HEK293 (cell line): ENCODE results near the gene TTC7B.

ENCODE experiments used
- CTCF ChIA-PET: fragments of 350-600 bp; formaldehyde crosslinking; extraction: SDS; loops from one replicate; lab custom pipeline; 2021; ENCODE audit warnings: antibody characterized with exemption; lab: Yijun Ruan, JAX
- POLR2A ChIA-PET: fragments of 300-600 bp; formaldehyde crosslinking; extraction: SDS; loops from one replicate; lab custom pipeline; 2020; ENCODE audit warnings: antibody characterized with exemption, inconsistent platforms; lab: Yijun Ruan, JAX
- H3K27ac ChIP-seq: fragments of 200-500 bp; sonication (Bioruptor generic); 2 replicates; pipeline ENCODE4 v1.5.1; 2014; ENCODE audit warnings: low read depth, low read length, control low read depth, inconsistent platforms; ENCODE audit errors: extremely low read depth
- H3K36me3 ChIP-seq, 2 experiments: fragments of 200-500 bp in 1 of 2; sonication (Bioruptor generic) in 1 of 2; 1 replicate in 1 of 2; 2 replicates in 1 of 2; pipeline ENCODE4 v1.5.1; 2014 to 2017; ENCODE audit warnings: inconsistent platforms in 2 of 2, low read length in 2 of 2; ENCODE audit not compliant: control insufficient read depth in 2 of 2, insufficient read depth in 1 of 2
- H3K4me1 ChIP-seq: fragments of 200-500 bp; sonication (Bioruptor generic); 2 replicates; pipeline ENCODE4 v1.5.1; 2014; ENCODE audit warnings: mild to moderate bottlenecking, low read length, inconsistent platforms; ENCODE audit not compliant: control insufficient read depth, insufficient read depth
- H3K4me3 ChIP-seq: 2 replicates; pipeline ENCODE4 v1.5.1; 2011; ENCODE audit warnings: low read depth, mild to moderate bottlenecking, control low read depth, low read length, moderate library complexity
- H3K9me3 ChIP-seq: fragments of 200-500 bp; sonication (Bioruptor generic); 2 replicates; pipeline ENCODE4 v1.5.1; 2014; ENCODE audit warnings: low read depth, low read length, inconsistent platforms; ENCODE audit not compliant: control insufficient read depth, insufficient read depth
- EGR2 ChIP-seq: fragments of 450-650 bp; formaldehyde crosslinking; IDR thresholded peaks from 2 replicates; pipeline ENCODE4 v1.5.1; 2016; ENCODE audit warnings: low read depth, missing biosample characterization, missing genetic modification characterization
- GLIS1 ChIP-seq: fragments of 450-650 bp; formaldehyde crosslinking; IDR thresholded peaks from 2 replicates; pipeline ENCODE4 v1.5.1; 2016; ENCODE audit warnings: missing biosample characterization, missing genetic modification characterization
- GLIS2 ChIP-seq: fragments of 450-650 bp; formaldehyde crosslinking; IDR thresholded peaks from 2 replicates; pipeline ENCODE4 v1.5.1; 2016; ENCODE audit warnings: missing biosample characterization, missing genetic modification characterization
- KLF10 ChIP-seq: fragments of 450-650 bp; IDR thresholded peaks from 2 replicates; pipeline ENCODE4 v1.5.1; 2018; ENCODE audit warnings: missing biosample characterization, mild to moderate bottlenecking, missing genetic modification characterization
- ZBTB20 ChIP-seq: fragments of 450-650 bp; formaldehyde crosslinking; IDR thresholded peaks from 2 replicates; pipeline ENCODE4 v1.5.1; 2016; ENCODE audit warnings: missing biosample characterization, missing genetic modification characterization
- ZIC2 ChIP-seq: fragments of 450-650 bp; formaldehyde crosslinking; IDR thresholded peaks from 2 replicates; pipeline ENCODE4 v1.5.1; 2016; ENCODE audit warnings: missing biosample characterization, missing genetic modification characterization
- ZNF121 ChIP-seq: fragments of 450-650 bp; formaldehyde crosslinking; IDR thresholded peaks from 2 replicates; pipeline ENCODE4 v1.5.1; 2016; ENCODE audit warnings: missing biosample characterization, missing genetic modification characterization
- ZNF239 ChIP-seq: fragments of 450-650 bp; formaldehyde crosslinking; IDR thresholded peaks from 2 replicates; pipeline ENCODE4 v1.5.1; 2016; ENCODE audit warnings: missing biosample characterization, missing genetic modification characterization
- ZNF423 ChIP-seq: fragments of 450-650 bp; formaldehyde crosslinking; IDR thresholded peaks from 2 replicates; pipeline ENCODE4 v1.5.1; 2016; ENCODE audit warnings: missing biosample characterization, missing genetic modification characterization
- ZNF76 ChIP-seq: fragments of 450-650 bp; formaldehyde crosslinking; IDR thresholded peaks from 2 replicates; pipeline ENCODE4; 2016; ENCODE audit warnings: low read depth, missing biosample characterization, missing genetic modification characterization, borderline replicate concordance
- TF ChIP-seq, protein P1 (sequence below): fragments of 450-650 bp; formaldehyde crosslinking; conservative IDR thresholded peaks from 2 replicates; pipeline ENCODE4 v1.5.1; 2016; ENCODE audit warnings: low read depth, missing biosample characterization, missing genetic modification characterization
- TF ChIP-seq, protein P2 (sequence below): fragments of 450-650 bp; IDR thresholded peaks from 2 replicates; pipeline ENCODE4 v1.5.1; 2018; ENCODE audit warnings: missing biosample characterization, missing genetic modification characterization
- TF ChIP-seq, protein P3 (sequence below): fragments of 450-650 bp; formaldehyde crosslinking; IDR thresholded peaks from 2 replicates; pipeline ENCODE4 v1.5.1; 2016; ENCODE audit warnings: missing biosample characterization, missing genetic modification characterization

TTC7B gene

DNA sequence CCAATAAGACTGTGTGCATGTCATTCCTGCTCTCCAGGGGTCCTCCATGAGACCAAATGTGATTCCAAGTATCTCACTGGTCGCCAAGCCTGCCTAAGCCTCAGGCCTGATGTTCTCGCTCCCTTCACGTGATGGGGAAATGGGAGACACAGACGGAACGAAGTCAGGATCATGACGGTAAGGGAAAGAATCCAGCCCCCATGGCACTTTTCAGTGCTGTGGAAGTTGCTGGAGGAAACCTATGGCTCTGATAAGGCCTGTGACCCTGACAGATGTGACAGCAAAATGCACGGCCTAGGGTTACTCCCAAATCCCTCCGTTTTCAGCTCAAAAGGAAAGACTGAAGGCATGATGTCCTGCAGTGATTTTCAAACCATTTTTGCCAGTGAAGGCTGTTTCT, 234.5 kb downstream of the TTC7B start:
- Histone ChIP-seq H3K9me3 (no peaks in the 10 kb centered on the region), H3K27ac (no peak overlapping the region), H3K4me3 (no peak overlapping the region), H3K36me3 (peaks cover 0 to 21% of the 10 kb centered on the region in 2 experiments; a peak in 2 of 3 replicates), H3K4me1 (no peaks in the 10 kb centered on the region)
- TF ChIP-seq ZNF239 (tag by site-specific recombination) (peak; percentile 93), ZNF121 (tag by site-specific recombination) (no peak), ZBTB20 (tag by site-specific recombination) (no peak)
- ChIA-PET POLR2A (no interaction called here), CTCF (no interaction called here)

DNA sequence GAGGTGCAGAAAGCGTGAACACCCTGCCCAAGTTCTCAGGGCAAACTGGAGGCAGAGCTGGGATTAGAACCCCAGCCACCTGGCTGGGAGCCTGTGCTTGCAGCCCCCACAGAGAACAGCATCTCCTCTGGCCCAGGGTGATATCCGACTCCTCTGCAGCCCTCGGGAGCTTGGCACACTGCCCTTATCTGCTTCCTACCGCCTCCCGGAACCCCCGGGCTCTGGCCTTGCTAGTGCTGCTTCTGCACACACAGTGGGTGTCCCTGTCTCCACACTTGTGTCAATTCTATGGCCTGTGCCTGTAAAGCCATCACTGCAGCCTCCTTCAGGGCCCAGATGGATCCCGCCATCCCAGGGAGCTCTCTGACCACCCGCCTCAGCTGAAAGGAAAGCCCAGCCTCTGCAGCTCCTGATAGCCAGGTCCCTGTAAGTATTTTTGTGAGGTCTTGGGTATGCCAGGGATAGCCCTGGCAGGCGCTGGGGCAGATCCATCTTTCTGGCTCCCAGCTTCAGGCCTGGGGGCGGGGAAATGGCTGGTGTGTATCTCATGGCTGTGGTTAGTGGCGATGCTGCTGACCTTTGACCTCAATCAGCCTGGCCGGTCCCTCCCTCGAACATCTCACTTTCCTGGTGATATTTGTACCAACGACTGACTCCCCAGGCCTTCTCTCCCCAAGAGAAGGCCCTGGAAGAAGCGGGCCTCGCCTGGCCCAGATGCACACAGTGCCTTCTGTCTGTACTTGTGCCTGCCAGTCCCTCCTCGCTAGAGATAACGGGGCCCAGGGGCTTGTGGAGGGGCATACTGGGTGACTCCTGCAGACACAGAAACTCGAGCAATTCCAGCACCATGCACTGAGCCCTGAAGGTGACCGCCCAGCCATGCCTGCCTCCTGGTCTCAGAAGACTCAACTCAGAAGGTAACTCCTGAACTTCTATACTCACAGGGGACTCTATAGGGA, 235.6 kb downstream of the TTC7B start:
- POLR2A ChIA-PET: no interaction called here
- TF ChIP-seq GLIS2 (tag by site-specific recombination) (no peak), GLIS1 (tag by site-specific recombination) (peak; percentile 86), ZNF423 (tag by site-specific recombination) (0 out of 2 replicates have a peak, but pooled peaks have one; percentile 16), ZIC2 (tag by site-specific recombination) (peak; percentile 94), KLF10 (tag by site-specific recombination) (no peak), ZNF76 (no peak), EGR2 (tag by site-specific recombination) (peak; percentile 32; the same call in 1 of the 2 replicates)
- TF ChIP-seq, protein P1, sequence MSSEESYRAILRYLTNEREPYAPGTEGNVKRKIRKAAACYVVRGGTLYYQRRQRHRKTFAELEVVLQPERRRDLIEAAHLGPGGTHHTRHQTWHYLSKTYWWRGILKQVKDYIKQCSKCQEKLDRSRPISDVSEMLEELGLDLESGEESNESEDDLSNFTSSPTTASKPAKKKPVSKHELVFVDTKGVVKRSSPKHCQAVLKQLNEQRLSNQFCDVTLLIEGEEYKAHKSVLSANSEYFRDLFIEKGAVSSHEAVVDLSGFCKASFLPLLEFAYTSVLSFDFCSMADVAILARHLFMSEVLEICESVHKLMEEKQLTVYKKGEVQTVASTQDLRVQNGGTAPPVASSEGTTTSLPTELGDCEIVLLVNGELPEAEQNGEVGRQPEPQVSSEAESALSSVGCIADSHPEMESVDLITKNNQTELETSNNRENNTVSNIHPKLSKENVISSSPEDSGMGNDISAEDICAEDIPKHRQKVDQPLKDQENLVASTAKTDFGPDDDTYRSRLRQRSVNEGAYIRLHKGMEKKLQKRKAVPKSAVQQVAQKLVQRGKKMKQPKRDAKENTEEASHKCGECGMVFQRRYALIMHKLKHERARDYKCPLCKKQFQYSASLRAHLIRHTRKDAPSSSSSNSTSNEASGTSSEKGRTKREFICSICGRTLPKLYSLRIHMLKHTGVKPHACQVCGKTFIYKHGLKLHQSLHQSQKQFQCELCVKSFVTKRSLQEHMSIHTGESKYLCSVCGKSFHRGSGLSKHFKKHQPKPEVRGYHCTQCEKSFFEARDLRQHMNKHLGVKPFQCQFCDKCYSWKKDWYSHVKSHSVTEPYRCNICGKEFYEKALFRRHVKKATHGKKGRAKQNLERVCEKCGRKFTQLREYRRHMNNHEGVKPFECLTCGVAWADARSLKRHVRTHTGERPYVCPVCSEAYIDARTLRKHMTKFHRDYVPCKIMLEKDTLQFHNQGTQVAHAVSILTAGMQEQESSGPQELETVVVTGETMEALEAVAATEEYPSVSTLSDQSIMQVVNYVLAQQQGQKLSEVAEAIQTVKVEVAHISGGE (tag by site-specific recombination): no peak
- TF ChIP-seq, protein P2, sequence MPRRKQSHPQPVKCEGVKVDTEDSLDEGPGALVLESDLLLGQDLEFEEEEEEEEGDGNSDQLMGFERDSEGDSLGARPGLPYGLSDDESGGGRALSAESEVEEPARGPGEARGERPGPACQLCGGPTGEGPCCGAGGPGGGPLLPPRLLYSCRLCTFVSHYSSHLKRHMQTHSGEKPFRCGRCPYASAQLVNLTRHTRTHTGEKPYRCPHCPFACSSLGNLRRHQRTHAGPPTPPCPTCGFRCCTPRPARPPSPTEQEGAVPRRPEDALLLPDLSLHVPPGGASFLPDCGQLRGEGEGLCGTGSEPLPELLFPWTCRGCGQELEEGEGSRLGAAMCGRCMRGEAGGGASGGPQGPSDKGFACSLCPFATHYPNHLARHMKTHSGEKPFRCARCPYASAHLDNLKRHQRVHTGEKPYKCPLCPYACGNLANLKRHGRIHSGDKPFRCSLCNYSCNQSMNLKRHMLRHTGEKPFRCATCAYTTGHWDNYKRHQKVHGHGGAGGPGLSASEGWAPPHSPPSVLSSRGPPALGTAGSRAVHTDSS (tag by site-specific recombination): no peak
- TF ChIP-seq, protein P3, sequence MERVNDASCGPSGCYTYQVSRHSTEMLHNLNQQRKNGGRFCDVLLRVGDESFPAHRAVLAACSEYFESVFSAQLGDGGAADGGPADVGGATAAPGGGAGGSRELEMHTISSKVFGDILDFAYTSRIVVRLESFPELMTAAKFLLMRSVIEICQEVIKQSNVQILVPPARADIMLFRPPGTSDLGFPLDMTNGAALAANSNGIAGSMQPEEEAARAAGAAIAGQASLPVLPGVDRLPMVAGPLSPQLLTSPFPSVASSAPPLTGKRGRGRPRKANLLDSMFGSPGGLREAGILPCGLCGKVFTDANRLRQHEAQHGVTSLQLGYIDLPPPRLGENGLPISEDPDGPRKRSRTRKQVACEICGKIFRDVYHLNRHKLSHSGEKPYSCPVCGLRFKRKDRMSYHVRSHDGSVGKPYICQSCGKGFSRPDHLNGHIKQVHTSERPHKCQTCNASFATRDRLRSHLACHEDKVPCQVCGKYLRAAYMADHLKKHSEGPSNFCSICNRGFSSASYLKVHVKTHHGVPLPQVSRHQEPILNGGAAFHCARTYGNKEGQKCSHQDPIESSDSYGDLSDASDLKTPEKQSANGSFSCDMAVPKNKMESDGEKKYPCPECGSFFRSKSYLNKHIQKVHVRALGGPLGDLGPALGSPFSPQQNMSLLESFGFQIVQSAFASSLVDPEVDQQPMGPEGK (tag by site-specific recombination): 0 out of 2 replicates have a peak, but pooled peaks have one; percentile 16
- Histone ChIP-seq H3K36me3 (peaks cover 0 to 20% of the 10 kb centered on the region in 2 experiments; a peak in 2 of 3 replicates), H3K4me3 (no peak overlapping the region), H3K4me1 (no peaks in the 10 kb centered on the region), H3K27ac (no peak overlapping the region), H3K9me3 (no peaks in the 10 kb centered on the region)
- CTCF ChIA-PET: interaction anchor here (0.6 kb wide), 1 partner anchor 279 kb away, joined by 3 read pairs; no protein-coding TSS in a partner anchor
